Measurements from ENCODE around the gene RALGAPA2.

GRCh38 chr20:20549704-20550103 lies 162.7 kb downstream of the RALGAPA2 start:
- TF ChIP-seq, protein P1, sequence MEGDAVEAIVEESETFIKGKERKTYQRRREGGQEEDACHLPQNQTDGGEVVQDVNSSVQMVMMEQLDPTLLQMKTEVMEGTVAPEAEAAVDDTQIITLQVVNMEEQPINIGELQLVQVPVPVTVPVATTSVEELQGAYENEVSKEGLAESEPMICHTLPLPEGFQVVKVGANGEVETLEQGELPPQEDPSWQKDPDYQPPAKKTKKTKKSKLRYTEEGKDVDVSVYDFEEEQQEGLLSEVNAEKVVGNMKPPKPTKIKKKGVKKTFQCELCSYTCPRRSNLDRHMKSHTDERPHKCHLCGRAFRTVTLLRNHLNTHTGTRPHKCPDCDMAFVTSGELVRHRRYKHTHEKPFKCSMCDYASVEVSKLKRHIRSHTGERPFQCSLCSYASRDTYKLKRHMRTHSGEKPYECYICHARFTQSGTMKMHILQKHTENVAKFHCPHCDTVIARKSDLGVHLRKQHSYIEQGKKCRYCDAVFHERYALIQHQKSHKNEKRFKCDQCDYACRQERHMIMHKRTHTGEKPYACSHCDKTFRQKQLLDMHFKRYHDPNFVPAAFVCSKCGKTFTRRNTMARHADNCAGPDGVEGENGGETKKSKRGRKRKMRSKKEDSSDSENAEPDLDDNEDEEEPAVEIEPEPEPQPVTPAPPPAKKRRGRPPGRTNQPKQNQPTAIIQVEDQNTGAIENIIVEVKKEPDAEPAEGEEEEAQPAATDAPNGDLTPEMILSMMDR (IDR thresholded peaks at IDR 0.05; ENCODE audit: insufficient read depth, low read length, poor library complexity, severe bottlenecking) = no peak
- TF ChIP-seq EZH2phosphoT487 (conservative IDR thresholded peaks at IDR 0.05; ENCODE audit: low read length) = no peak
